Naive thymus-derived CD4-positive, alpha-beta T cell (primary cell): ENCODE results near the gene OR10G8. TPM values are rescaled to one million over a fixed set of nuclear protein-coding genes. Genes with fewer than 3 reads are reported as not detected.

Experiments used
- ATAC-seq: fragments of 150-1000 bp; cut with Tn5 transposase; 2 replicates; pipeline ENCODE4 v1.10.0; 2021; ENCODE audit warnings: mild to moderate bottlenecking, moderate library complexity
- CTCF ChIA-PET: fragments of 350-600 bp; sonication (Branson Sonifier 250); formaldehyde crosslinking; loops from one replicate; lab custom pipeline; 2021; ENCODE audit warnings: antibody characterized with exemption; lab: Charles Lee
- POLR2A ChIA-PET: fragments of 350-600 bp; sonication (Branson Sonifier 250); formaldehyde crosslinking; loops from one replicate; lab custom pipeline; 2021; ENCODE audit warnings: antibody characterized with exemption, inconsistent platforms; lab: Charles Lee
- DNase-seq, 9 donors: peaks; one replicate each; pipeline versions ENCODE4 v3.0.0 to v3.0.0-alpha.2; 2020 to 2022; ENCODE audit warnings: mixed read lengths in 1 of 9
- H3K27ac ChIP-seq: one replicate; pipeline ENCODE4 v1.7.0; 2013; ENCODE audit warnings: mild to moderate bottlenecking, low read depth, low read length, moderate library complexity
- H3K27me3 ChIP-seq, 2 donors: one replicate each; pipeline ENCODE4 v1.7.0; 2013; ENCODE audit warnings: low read length in 2 of 2, mild to moderate bottlenecking in 2 of 2, moderate library complexity in 2 of 2; ENCODE audit not compliant: control insufficient read depth in 2 of 2, insufficient read depth in 2 of 2
- H3K36me3 ChIP-seq, 3 experiments: 1 replicate in 2 of 3; 2 replicates in 1 of 3; pipeline ENCODE4 v1.7.0; 2013; ENCODE audit warnings: low read length in 3 of 3, mild to moderate bottlenecking in 3 of 3, moderate library complexity in 1 of 3; ENCODE audit not compliant: insufficient read depth in 3 of 3, control insufficient read depth in 2 of 3
- H3K4me1 ChIP-seq, 2 donors: one replicate each; pipeline ENCODE4 v1.7.0; 2013; ENCODE audit warnings: low read length in 2 of 2, mild to moderate bottlenecking in 2 of 2, moderate library complexity in 1 of 2; ENCODE audit not compliant: control insufficient read depth in 2 of 2, insufficient read depth in 2 of 2
- H3K4me3 ChIP-seq: 2 replicates; pipeline ENCODE4 v1.7.0; 2013; ENCODE audit warnings: mild to moderate bottlenecking, low read length
- H3K9me3 ChIP-seq, 3 experiments: 1 replicate in 2 of 3; 2 replicates in 1 of 3; pipeline ENCODE4 v1.7.0; 2013; ENCODE audit warnings: low read length in 3 of 3; ENCODE audit not compliant: control insufficient read depth in 2 of 3
- H3K27ac Mint-ChIP-seq, 9 donors: one replicate each; pipeline ENCODE4 v1.8.0; 2020 to 2022; ENCODE audit warnings: mixed read lengths in 9 of 9, mild to moderate bottlenecking in 8 of 9, moderate library complexity in 5 of 9, inconsistent platforms in 2 of 9
- H3K27me3 Mint-ChIP-seq, 5 donors: one replicate each; pipeline ENCODE4 v1.8.0; 2021 to 2022; ENCODE audit warnings: mixed read lengths in 5 of 5, mild to moderate bottlenecking in 1 of 5
- H3K36me3 Mint-ChIP-seq, 5 donors: one replicate each; pipeline ENCODE4 v1.8.0; 2020 to 2022; ENCODE audit warnings: mixed read lengths in 5 of 5, mild to moderate bottlenecking in 3 of 5, inconsistent platforms in 1 of 5
- H3K4me1 Mint-ChIP-seq, 7 donors: one replicate each; pipeline ENCODE4 v1.8.0; 2020 to 2022; ENCODE audit warnings: mixed read lengths in 7 of 7, mild to moderate bottlenecking in 3 of 7, inconsistent platforms in 1 of 7
- H3K4me3 Mint-ChIP-seq, 10 donors: one replicate each; pipeline ENCODE4 v1.8.0; 2020 to 2022; ENCODE audit warnings: mild to moderate bottlenecking in 10 of 10, mixed read lengths in 10 of 10, moderate library complexity in 6 of 10, inconsistent platforms in 2 of 10
- H3K9me3 Mint-ChIP-seq, 11 donors: one replicate each; pipeline ENCODE4 v1.8.0; 2020 to 2022; ENCODE audit warnings: mixed read lengths in 11 of 11, mild to moderate bottlenecking in 4 of 11, inconsistent platforms in 1 of 11, moderate library complexity in 1 of 11
- intact Hi-C, 2 donors: fragments of 100-400 bp; cut with micrococcal nuclease; formaldehyde crosslinking; loops; one replicate each; pipeline ENCODE4 v1.15.1; 2023
- polyA plus RNA-seq, 2 donors: library from polyadenylated mRNA; unstranded; fragments of 300-500 nt; fragmentation: Illumina TruSeq; gene quantifications; one replicate each; pipeline ENCODE4 v1.2.3, GENCODE V29; 2021
- total RNA-seq, 6 experiments: library from RNA in 5 of 6; stranded (reverse) in 5 of 6; gene quantifications; 1 replicate in 5 of 6; 2 replicates in 1 of 6; pipeline ENCODE4 v1.2.3 and lab custom pipeline; 2021 to 2026

Gene OR10G8
- total and polyA plus RNA-seq, 7 experiments from 2014 or later, result not detected

DNA sequence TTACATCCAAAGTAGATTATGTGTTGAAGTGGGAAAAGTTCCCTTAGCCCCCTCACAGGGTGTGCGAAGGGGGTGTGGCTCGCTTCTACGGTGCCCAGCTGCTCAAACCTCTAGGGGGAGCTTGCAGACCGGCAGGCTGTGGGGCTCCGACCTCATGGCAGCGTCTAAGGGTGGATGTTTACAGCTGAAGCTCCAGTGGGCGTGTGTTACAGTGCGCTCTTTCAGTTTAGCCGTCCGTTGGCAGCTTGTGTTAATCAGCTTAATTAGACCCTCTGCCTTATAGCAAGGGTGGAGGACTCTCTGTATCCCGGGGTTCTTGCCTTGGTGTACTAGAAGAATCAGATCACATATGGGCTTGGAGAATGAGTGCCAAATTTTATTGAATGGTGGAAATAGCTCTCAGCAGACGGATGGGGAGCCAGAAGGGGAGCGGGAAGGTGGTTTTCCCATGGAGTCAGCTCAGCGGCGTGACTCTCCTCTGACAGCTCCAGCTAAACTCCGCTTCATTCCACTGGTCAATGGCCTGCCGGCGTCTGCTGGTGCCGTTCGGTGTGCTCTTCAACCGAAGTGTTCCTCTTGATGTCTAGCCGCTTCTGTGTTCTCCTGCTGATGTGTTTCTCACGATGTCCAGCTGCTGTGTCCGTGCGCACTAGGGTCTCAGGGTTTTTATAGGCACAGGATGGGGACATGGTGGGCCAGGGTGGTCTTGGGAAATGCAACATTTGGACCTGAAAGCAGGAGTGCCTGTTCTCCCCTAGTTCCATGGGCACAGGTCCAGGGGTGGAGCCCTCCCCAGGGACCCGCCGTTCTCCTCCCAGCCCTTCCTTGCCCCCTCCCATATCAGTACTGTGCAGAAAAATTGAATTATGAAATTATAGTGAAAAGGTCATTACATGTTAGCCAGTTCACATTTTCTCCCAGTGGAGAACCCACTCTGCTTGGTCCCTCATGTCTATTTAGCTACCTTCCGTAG lies 43.1 kb downstream of the OR10G8 start:
- no peaks in the 10 kb centered on the region for H3K36me3 Mint-ChIP-seq
- H3K27me3 Mint-ChIP-seq, result peaks cover 24 to 63% (median 57%) of the 10 kb centered on the region in 5 donors
- Histone ChIP-seq H3K9me3 (no peaks in the 10 kb centered on the region), H3K27me3 (peaks cover 0 to 4% of the 10 kb centered on the region in 2 donors), H3K4me1 (no peaks in the 10 kb centered on the region), H3K27ac (no peak overlapping the region), H3K36me3 (no peaks in the 10 kb centered on the region), H3K4me3 (no peak overlapping the region)
- ChIA-PET CTCF (interaction anchor here (0.6 to 4.3 kb wide), 6 partner anchors 18 to 517 kb away, joined by 3 to 26 read pairs (median 3); no protein-coding TSS in a partner anchor), POLR2A (no interaction called here)
- peaks cover 0 to 21% (median 0%) of the 10 kb centered on the region in 7 donors for H3K4me1 Mint-ChIP-seq
- ATAC-seq, result peak; percentile 87
- peak overlapping the region in 4 of 10 donors; percentile 6 to 69 (median 30) for H3K4me3 Mint-ChIP-seq
- no peaks in the 10 kb centered on the region for H3K9me3 Mint-ChIP-seq
- DNase-seq, result peak in 5 of 9 donors; percentile 13 to 51 (median 19)
- no peak overlapping the region for H3K27ac Mint-ChIP-seq
- intact Hi-C loops, result loop anchor here (1.0 to 10.0 kb wide), 6 partner anchors 46 to 1803 kb away; partner anchors contain the start of genes OR8D2 (in 1 of the 2) and VWA5A (in 1 of the 2)

DNA sequence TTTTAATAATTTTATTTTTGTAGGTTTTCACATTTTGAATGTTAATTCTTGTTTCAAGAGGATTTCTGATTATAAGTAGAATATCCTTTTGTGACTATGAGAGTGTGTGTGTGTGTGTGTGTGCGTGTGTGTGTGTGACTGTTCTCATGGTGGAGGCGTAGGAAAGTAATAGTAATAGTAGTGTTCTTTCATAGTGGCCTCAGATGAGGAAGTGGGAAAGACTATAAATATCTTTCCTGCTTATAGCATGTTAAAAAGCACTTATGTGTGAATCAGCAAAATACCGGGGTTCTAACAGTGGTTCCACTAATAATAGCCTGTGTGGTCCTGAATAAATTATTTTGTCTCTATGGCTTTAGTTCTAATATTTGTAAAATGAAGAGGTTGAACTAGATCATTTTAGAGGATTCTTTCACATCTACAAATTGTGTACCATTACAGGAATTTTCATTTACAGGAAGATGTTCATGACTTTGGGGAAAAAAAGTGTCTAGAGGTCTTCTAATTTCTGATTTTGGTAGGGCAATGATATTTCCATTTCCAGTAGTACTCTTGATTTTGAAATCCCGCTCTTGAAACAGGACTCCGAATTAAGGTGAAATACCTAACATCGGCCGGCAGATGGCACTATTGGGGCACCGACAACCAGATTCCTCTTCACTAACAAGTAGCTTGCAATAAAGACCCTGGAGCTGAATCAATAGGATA lies 44.5 kb downstream of the OR10G8 start:
- Histone ChIP-seq H3K27ac (no peak overlapping the region), H3K27me3 (peaks cover 0 to 4% of the 10 kb centered on the region in 2 donors), H3K9me3 (no peaks in the 10 kb centered on the region), H3K36me3 (no peaks in the 10 kb centered on the region), H3K4me1 (no peaks in the 10 kb centered on the region), H3K4me3 (no peak overlapping the region)
- DNase-seq (peak; percentile 33 to 63 (median 56)), ATAC-seq (peak; percentile 57)
- Mint-ChIP-seq H3K27ac (no peak overlapping the region), H3K4me3 (no peak overlapping the region), H3K27me3 (peaks cover 24 to 68% (median 54%) of the 10 kb centered on the region in 5 donors), H3K9me3 (no peaks in the 10 kb centered on the region), H3K36me3 (no peaks in the 10 kb centered on the region), H3K4me1 (peaks cover 0 to 21% (median 0%) of the 10 kb centered on the region in 7 donors)
- intact Hi-C loops, result loop anchor here (1.0 to 5.0 kb wide), 6 partner anchors 124 to 1801 kb away; no protein-coding TSS in a partner anchor
- ChIA-PET POLR2A (no interaction called here), CTCF (interaction anchor here (0.7 to 4.3 kb wide), 7 partner anchors 9 to 1665 kb away, joined by 3 to 26 read pairs (median 3); no protein-coding TSS in a partner anchor)

DNA sequence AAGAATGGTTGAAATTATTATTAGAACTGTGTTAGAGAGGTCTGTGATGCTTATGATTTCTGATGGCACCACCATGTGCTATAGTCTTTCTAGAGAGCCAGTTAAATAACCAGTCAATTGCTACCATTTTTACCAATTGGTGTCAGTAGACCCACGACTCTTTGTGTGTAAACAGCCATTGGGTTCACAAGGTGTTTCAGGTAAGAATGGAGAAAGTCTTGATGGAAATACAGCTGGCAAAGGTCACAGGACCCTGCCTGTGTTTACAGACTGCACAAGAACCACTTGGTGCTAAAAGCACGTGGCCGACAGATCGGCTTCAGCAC lies 45.0 kb downstream of the OR10G8 start:
- Mint-ChIP-seq H3K36me3 (no peaks in the 10 kb centered on the region), H3K4me1 (peaks cover 0 to 21% (median 5%) of the 10 kb centered on the region in 7 donors), H3K4me3 (no peak overlapping the region), H3K27me3 (peaks cover 25 to 68% (median 53%) of the 10 kb centered on the region in 5 donors), H3K27ac (no peak overlapping the region), H3K9me3 (no peaks in the 10 kb centered on the region)
- ChIA-PET CTCF (interaction anchor here (0.7 to 4.3 kb wide), 7 partner anchors 9 to 1664 kb away, joined by 3 to 26 read pairs (median 3); no protein-coding TSS in a partner anchor), POLR2A (no interaction called here)
- Histone ChIP-seq H3K27ac (no peak overlapping the region), H3K4me3 (no peak overlapping the region), H3K4me1 (peaks cover 0 to 4% of the 10 kb centered on the region in 2 donors), H3K27me3 (peaks cover 0 to 4% of the 10 kb centered on the region in 2 donors), H3K9me3 (no peaks in the 10 kb centered on the region), H3K36me3 (no peaks in the 10 kb centered on the region)
- ATAC-seq (no peak), DNase-seq (no peak)
- intact Hi-C loops, result loop anchor here (1.0 to 5.0 kb wide), 6 partner anchors 124 to 1801 kb away; no protein-coding TSS in a partner anchor

DNA sequence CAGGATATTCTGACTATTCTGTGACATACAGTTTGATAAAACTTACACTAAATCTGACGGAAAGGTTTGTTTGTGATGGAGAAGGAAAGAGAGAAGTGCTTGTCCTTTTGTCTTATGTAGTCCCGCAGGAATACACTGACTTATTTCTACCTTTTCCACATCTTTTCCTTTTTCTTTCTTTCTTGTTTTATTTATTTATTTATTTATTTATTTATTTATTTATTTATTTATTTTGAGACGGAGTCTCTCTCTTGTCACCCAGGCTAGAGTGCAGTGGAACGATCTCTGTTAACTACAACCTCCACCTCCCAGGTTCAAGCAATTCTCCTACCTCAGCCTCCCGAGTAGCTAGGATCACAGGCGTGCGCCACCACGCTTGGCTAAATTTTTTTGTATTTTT lies 45.5 kb downstream of the OR10G8 start:
- CTCF ChIA-PET, result interaction anchor here (0.7 to 4.3 kb wide), 3 partner anchors 122 to 518 kb away, joined by 3 to 26 read pairs (median 6); no protein-coding TSS in a partner anchor

DNA sequence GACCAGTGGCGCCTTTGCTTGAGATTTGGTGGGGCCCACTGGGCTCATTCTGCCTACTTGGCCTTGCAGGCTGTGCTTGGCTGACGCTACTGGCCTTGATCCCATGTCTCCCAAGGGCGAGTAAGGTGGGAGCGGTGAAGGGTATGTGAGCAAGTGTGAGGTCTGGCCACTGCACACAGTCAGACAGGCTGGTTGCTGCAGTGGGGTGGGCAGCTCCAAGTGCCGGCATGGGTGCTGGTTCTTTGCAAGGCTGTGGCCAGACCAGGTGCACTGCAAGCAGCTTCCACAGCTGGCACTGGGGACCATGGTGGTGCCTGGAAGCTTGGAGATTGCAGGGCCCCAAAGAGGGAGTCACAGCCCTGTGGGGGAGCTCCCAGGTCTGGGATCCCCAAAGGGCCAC lies 48.0 kb downstream of the OR10G8 start:
- ATAC-seq (no peak), DNase-seq (no peak)
- Histone ChIP-seq H3K4me3 (no peak overlapping the region), H3K9me3 (no peaks in the 10 kb centered on the region), H3K27me3 (peaks cover 0 to 4% of the 10 kb centered on the region in 2 donors), H3K4me1 (peaks cover 0 to 4% of the 10 kb centered on the region in 2 donors), H3K36me3 (no peaks in the 10 kb centered on the region), H3K27ac (no peak overlapping the region)
- Mint-ChIP-seq H3K27me3 (peaks cover 20 to 58% (median 46%) of the 10 kb centered on the region in 5 donors), H3K36me3 (no peaks in the 10 kb centered on the region), H3K4me3 (peak overlapping the region in 2 of 10 donors; percentile 10 to 69), H3K4me1 (peaks cover 0 to 14% (median 8%) of the 10 kb centered on the region in 7 donors), H3K27ac (no peak overlapping the region), H3K9me3 (no peaks in the 10 kb centered on the region)
- intact Hi-C loops, result loop anchor here (5.0 kb wide), 4 partner anchors 328 to 1798 kb away; no protein-coding TSS in a partner anchor
- ChIA-PET POLR2A (no interaction called here), CTCF (no interaction called here)

More for the DNA sequence above, 45.5 kb downstream of the OR10G8 start:
- peaks cover 27 to 68% (median 55%) of the 10 kb centered on the region in 5 donors for H3K27me3 Mint-ChIP-seq
- H3K36me3 Mint-ChIP-seq, result no peaks in the 10 kb centered on the region
- POLR2A ChIA-PET, result no interaction called here
- no peak overlapping the region for H3K4me3 ChIP-seq
- peaks cover 0 to 4% of the 10 kb centered on the region in 2 donors for H3K4me1 ChIP-seq
- no peak for ATAC-seq
- peak overlapping the region in 1 of 9 donors; percentile 48 for H3K27ac Mint-ChIP-seq
- intact Hi-C loops, result loop anchor here (5.0 kb wide), 4 partner anchors 330 to 1800 kb away; no protein-coding TSS in a partner anchor
- no peak for DNase-seq
- H3K9me3 ChIP-seq, result no peaks in the 10 kb centered on the region
- H3K4me1 Mint-ChIP-seq, result peaks cover 0 to 21% (median 8%) of the 10 kb centered on the region in 7 donors
- no peaks in the 10 kb centered on the region for H3K36me3 ChIP-seq
- H3K27me3 ChIP-seq, result peaks cover 0 to 4% of the 10 kb centered on the region in 2 donors
- no peak overlapping the region for H3K4me3 Mint-ChIP-seq
- H3K9me3 Mint-ChIP-seq, result no peaks in the 10 kb centered on the region
- no peak overlapping the region for H3K27ac ChIP-seq

DNA sequence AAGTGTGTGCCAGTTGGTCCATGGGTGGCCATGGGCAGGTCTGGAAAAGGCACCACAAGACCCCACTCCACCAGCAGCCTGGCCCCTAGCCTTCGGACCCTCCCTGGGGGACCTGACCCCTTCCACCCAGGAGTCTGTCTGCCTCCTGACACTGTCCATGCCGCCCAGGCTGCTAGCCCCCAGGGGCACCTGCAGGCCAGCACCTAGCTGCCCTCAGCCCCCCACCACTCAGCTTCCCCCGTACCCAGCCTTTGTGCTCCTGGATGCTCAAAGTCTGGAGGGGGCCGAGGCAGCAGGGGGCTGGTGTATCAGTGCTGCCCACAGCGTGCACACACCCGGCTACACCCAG lies 48.9 kb downstream of the OR10G8 start:
- Histone ChIP-seq H3K27ac (no peak overlapping the region), H3K27me3 (peaks cover 0 to 4% of the 10 kb centered on the region in 2 donors), H3K36me3 (no peaks in the 10 kb centered on the region), H3K4me3 (no peak overlapping the region), H3K9me3 (no peaks in the 10 kb centered on the region), H3K4me1 (peaks cover 0 to 4% of the 10 kb centered on the region in 2 donors)
- Mint-ChIP-seq H3K36me3 (no peaks in the 10 kb centered on the region), H3K27me3 (peaks cover 22 to 51% (median 46%) of the 10 kb centered on the region in 5 donors), H3K4me1 (peaks cover 0 to 11% (median 7%) of the 10 kb centered on the region in 7 donors), H3K27ac (no peak overlapping the region), H3K9me3 (no peaks in the 10 kb centered on the region), H3K4me3 (peak overlapping the region in 4 of 10 donors; percentile 10 to 69 (median 16))
- CTCF ChIA-PET, result no interaction called here
- intact Hi-C loops, result no loop called here
- POLR2A ChIA-PET, result no interaction called here
- DNase-seq (no peak), ATAC-seq (peak; percentile 4)
